PFSK-1 (cell line): ENCODE data around the gene IGFN1.

Source experiments
- FOXP2 ChIP-seq: optimal IDR thresholded peaks from 2 replicates; pipeline ENCODE3; 2011; ENCODE audit warnings: borderline replicate concordance, control low read depth, inconsistent platforms; ENCODE audit not compliant: insufficient read depth; ENCODE audit errors: extremely low read length, extremely low read depth
- POLR2AphosphoS5 ChIP-seq: IDR thresholded peaks from 2 replicates; pipeline ENCODE4 v1.6.1; 2012; ENCODE audit warnings: low read depth, mild to moderate bottlenecking, control low read depth, low read length, moderate library complexity
- REST ChIP-seq, 2 experiments: IDR thresholded peaks; 2 replicates each; pipeline versions ENCODE4 v1.6.1 to v1.8.0; 2011 to 2012; ENCODE audit warnings: low read depth in 2 of 2, low read length in 2 of 2, control low read depth in 1 of 2, inconsistent platforms in 1 of 2, mild to moderate bottlenecking in 1 of 2, moderate library complexity in 1 of 2; ENCODE audit not compliant: insufficient read depth in 1 of 2
- SIN3A ChIP-seq: IDR thresholded peaks from 2 replicates; pipeline ENCODE4 v1.6.1; 2012; ENCODE audit warnings: mild to moderate bottlenecking, low read length, moderate library complexity, borderline replicate concordance; ENCODE audit not compliant: insufficient read depth
- TAF1 ChIP-seq: IDR thresholded peaks from 2 replicates; pipeline ENCODE4 v1.6.1; 2012; ENCODE audit warnings: low read length, control low read depth, borderline replicate concordance; ENCODE audit not compliant: insufficient read depth

IGFN1 gene

DNA sequence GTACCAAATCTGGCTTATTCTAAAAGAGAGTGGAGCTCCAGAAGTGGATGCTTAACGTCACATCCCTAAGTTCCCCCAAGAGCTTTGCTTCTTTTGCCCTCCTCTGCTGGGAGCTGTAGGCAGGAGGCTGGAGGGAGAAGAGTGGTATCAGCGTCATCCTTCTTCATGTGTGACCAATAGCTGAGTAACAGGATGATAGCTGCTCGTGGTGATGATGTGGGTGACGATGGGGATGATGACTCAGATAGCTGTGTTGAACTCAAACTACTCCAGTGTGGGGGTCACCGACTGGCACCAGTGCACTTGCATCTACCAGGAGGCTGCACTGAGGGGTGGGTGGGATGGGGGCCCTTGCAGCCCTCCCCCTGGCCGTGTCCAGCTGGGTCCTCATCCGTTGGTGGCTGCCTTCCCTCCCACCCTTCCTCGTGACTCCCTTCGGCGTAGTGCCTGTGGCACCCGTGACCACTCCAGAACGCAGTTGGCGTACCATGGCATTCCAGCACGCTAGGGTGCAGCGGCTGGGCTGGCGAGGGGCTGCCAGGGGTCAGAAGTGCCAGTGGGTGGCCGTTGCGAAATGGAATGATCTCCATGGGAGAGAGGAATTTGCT is 1.1 kb downstream of the IGFN1 start:
- TF ChIP-seq TAF1 (no peak), REST (IDR thresholded peaks at IDR 0.05; ENCODE audit: insufficient read depth in 1 of 2, low read depth in 2 of 2, low read length in 2 of 2) (no peak), POLR2AphosphoS5 (no peak), FOXP2 (no peak), SIN3A (no peak)

DNA sequence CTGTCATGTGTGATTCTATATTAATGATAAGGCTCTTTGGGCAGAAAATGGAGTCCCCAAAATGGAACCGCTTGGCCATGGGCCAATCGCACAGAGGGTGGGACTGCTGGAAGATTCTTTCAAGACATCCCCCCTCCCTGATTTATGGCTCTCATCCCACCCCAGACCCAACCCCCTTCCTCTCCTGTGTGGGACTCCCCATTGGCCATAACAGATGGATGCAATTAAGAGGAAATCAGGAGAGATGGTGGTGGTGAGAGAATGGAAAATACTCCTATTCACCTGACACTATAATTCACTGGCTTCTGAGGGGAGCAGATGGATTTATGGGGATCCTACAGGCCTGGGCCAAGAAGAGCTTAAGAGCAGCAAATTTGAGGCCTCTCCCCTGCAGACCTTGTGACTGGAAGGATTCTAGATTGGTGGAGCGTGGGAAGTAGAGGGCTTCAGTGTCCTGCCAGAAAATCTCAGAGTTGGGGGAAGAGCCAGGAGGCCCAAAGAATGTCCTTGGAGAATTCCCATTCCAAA is 1.7 kb downstream of the IGFN1 start:
- TF ChIP-seq TAF1 (no peak), POLR2AphosphoS5 (no peak), REST (IDR thresholded peaks at IDR 0.05; ENCODE audit: insufficient read depth in 1 of 2, low read depth in 2 of 2, low read length in 2 of 2) (no peak), SIN3A (no peak), FOXP2 (no peak)

GRCh38 chr1:201194046-201194445 is 3.4 kb downstream of the IGFN1 start:
- TF ChIP-seq TAF1 (no peak), SIN3A (no peak), FOXP2 (no peak), POLR2AphosphoS5 (no peak), REST (IDR thresholded peaks at IDR 0.05; ENCODE audit: insufficient read depth in 1 of 2, low read depth in 2 of 2, low read length in 2 of 2) (no peak)

- TF ChIP-seq POLR2AphosphoS5, result no peak
- TF ChIP-seq REST (IDR thresholded peaks at IDR 0.05; ENCODE audit: insufficient read depth in 1 of 2, low read depth in 2 of 2, low read length in 2 of 2), result no peak
- no peak for TF ChIP-seq SIN3A
- TF ChIP-seq TAF1, result no peak
- TF ChIP-seq FOXP2, result no peak
Measured at GRCh38 chr1:201198598-201198997, 8.0 kb downstream of the IGFN1 start.

GRCh38 chr1:201205036-201205435 is 14.4 kb downstream of the IGFN1 start:
- no peak for TF ChIP-seq POLR2AphosphoS5
- no peak for TF ChIP-seq TAF1
- no peak for TF ChIP-seq REST (IDR thresholded peaks at IDR 0.05; ENCODE audit: insufficient read depth in 1 of 2, low read depth in 2 of 2, low read length in 2 of 2)
- no peak for TF ChIP-seq SIN3A
- TF ChIP-seq FOXP2, result no peak
